PC-9 (cell line): Measurements from ENCODE around the gene HSD11B1L. TPM values are rescaled to one million over a fixed set of nuclear protein-coding genes. Genes with fewer than 3 reads are reported as not detected.

Experiments used
- BruUV-seq: library from RNA; stranded (reverse); fragments of 400-500 nt; replicated peaks from 2 replicates; lab custom pipeline; 2021; lab: Mats Ljungman, UMichigan
- CTCF ChIA-PET: fragments of 300-600 bp; sonication (Branson Sonifier 250); formaldehyde crosslinking; loops from one replicate; lab custom pipeline; 2022; ENCODE audit warnings: antibody characterized with exemption; lab: Charles Lee
- POLR2A ChIA-PET: fragments of 300-600 bp; sonication (Branson Sonifier 250); formaldehyde crosslinking; loops from one replicate; lab custom pipeline; 2022; ENCODE audit warnings: antibody characterized with exemption; ENCODE audit not compliant: unreplicated experiment; lab: Charles Lee
- DNase-seq, 2 experiments: peaks; one replicate each; pipeline versions ENCODE4 v3.0.0 to v3.0.0-alpha.2; 2015 to 2022; ENCODE audit warnings: mixed read lengths in 1 of 2
- H2AFZ ChIP-seq: fragments of 200-600 bp; sonication (generic); 2 replicates; pipeline ENCODE4 v1.8.1; 2017; ENCODE audit warnings: antibody characterized with exemption
- H3F3A ChIP-seq: fragments of 200-600 bp; sonication (generic); 2 replicates; pipeline ENCODE4 v1.8.1; 2017; ENCODE audit warnings: antibody characterized with exemption, mild to moderate bottlenecking, low read depth; ENCODE audit not compliant: insufficient read depth
- H3K27ac ChIP-seq: fragments of 200-600 bp; sonication (generic); 2 replicates; pipeline ENCODE4 v1.6.1; 2016; ENCODE audit warnings: mixed run types
- H3K27me3 ChIP-seq: fragments of 200-600 bp; sonication (generic); 2 replicates; pipeline ENCODE4 v1.6.1; 2016; ENCODE audit warnings: low read depth, mixed run types; ENCODE audit not compliant: insufficient read depth
- H3K36me3 ChIP-seq: fragments of 200-600 bp; sonication (generic); 2 replicates; pipeline ENCODE4 v1.6.1; 2016; ENCODE audit warnings: low read depth, mixed run types
- H3K4me1 ChIP-seq: fragments of 200-600 bp; sonication (generic); replicated peaks from 2 replicates; pipeline ENCODE4 v1.6.1; 2016; ENCODE audit warnings: mixed run types; ENCODE audit not compliant: insufficient read depth
- H3K4me2 ChIP-seq: fragments of 200-600 bp; sonication (generic); 2 replicates; pipeline ENCODE4 v1.6.1; 2017; ENCODE audit warnings: mixed run types
- H3K4me3 ChIP-seq: fragments of 200-600 bp; sonication (generic); 2 replicates; pipeline ENCODE4 v1.6.1; 2016; ENCODE audit warnings: mixed run types
- H3K79me2 ChIP-seq: fragments of 200-600 bp; sonication (generic); 2 replicates; pipeline ENCODE4 v1.6.1; 2017; ENCODE audit warnings: low read depth, mixed run types
- H3K9me2 ChIP-seq: fragments of 200-600 bp; sonication (generic); 2 replicates; pipeline ENCODE4 v1.8.1; 2017; ENCODE audit warnings: mild to moderate bottlenecking; ENCODE audit not compliant: insufficient read depth
- H3K9me3 ChIP-seq: fragments of 200-600 bp; sonication (generic); 2 replicates; pipeline ENCODE4 v1.8.1; 2016; ENCODE audit warnings: low read depth; ENCODE audit not compliant: insufficient read depth
- H4K20me1 ChIP-seq: fragments of 200-600 bp; sonication (generic); 2 replicates; pipeline ENCODE4 v1.8.1; 2017; ENCODE audit not compliant: insufficient read depth
- CTCF ChIP-seq: fragments of 200-600 bp; sonication (generic); conservative IDR thresholded peaks from 2 replicates; pipeline ENCODE4 v1.6.1; 2017; ENCODE audit warnings: mixed run types, antibody characterized with exemption, mild to moderate bottlenecking, moderate library complexity
- EZH2 ChIP-seq: fragments of 200-600 bp; sonication (generic); IDR thresholded peaks from 2 replicates; pipeline ENCODE4 v1.8.0; 2017; ENCODE audit warnings: antibody characterized with exemption, low read depth
- intact Hi-C: fragments of 100-400 bp; cut with micrococcal nuclease; formaldehyde crosslinking; loops from one replicate; pipeline ENCODE4 v1.10.0; 2022; ENCODE audit not compliant: unreplicated experiment
- total RNA-seq: library from RNA; stranded (reverse); gene quantifications from 2 replicates; pipeline ENCODE4 v1.2.3, GENCODE V29; 2021

The HSD11B1L gene
- total RNA-seq, 1 experiment from 2014 or later: 7.5 TPM

- Histone ChIP-seq H4K20me1 (no peaks in the 10 kb centered on the region), H2AFZ (peak overlapping the region; percentile 91), H3K36me3 (no peaks in the 10 kb centered on the region), H3K4me2 (peak overlapping the region; percentile 85), H3K9me3 (no peaks in the 10 kb centered on the region), H3F3A (no peaks in the 10 kb centered on the region), H3K27me3 (no peaks in the 10 kb centered on the region), H3K79me2 (peaks cover 9% of the 10 kb centered on the region), H3K9me2 (no peaks in the 10 kb centered on the region), H3K27ac (no peak overlapping the region), H3K4me1 (no peaks in the 10 kb centered on the region), H3K4me3 (peak overlapping the region; percentile 99)
- no peak for DNase-seq
- ChIA-PET CTCF (no interaction called here), POLR2A (interaction anchor here (0.6 to 0.7 kb wide), 2 partner anchors 11 to 353 kb away, joined by 3 to 4 read pairs; partner anchors contain the start of gene RPL36)
- TF ChIP-seq CTCF: no peak
- TF ChIP-seq EZH2: no peak
- no TSS peak for BruUV-seq
- intact Hi-C loops: loop anchor here (2.0 kb wide), 2 partner anchors 57 to 111 kb away; partner anchors contain the start of genes DUS3L, SAFB and SAFB2
These were observed 1.3 kb upstream of the HSD11B1L start for GRCh38 chr19:5679289-5680083.

- ChIA-PET POLR2A (interaction anchor here (0.7 kb wide), 1 partner anchor 353 kb away, joined by 3 read pairs; no protein-coding TSS in a partner anchor), CTCF (no interaction called here)
- H3K4me1 ChIP-seq: no peaks in the 10 kb centered on the region
- intact Hi-C loops: loop anchor here (2.0 kb wide), 2 partner anchors 57 to 111 kb away; partner anchors contain the start of genes DUS3L, SAFB and SAFB2
- no peaks in the 10 kb centered on the region for H3F3A ChIP-seq
- peak overlapping the region; percentile 91 for H2AFZ ChIP-seq
- TF ChIP-seq EZH2 (no peak), CTCF (no peak)
- H4K20me1 ChIP-seq: no peaks in the 10 kb centered on the region
- peak overlapping the region; percentile 99 for H3K4me3 ChIP-seq
- H3K9me2 ChIP-seq: no peaks in the 10 kb centered on the region
- peaks cover 9% of the 10 kb centered on the region for H3K79me2 ChIP-seq
- H3K27ac ChIP-seq: 0 out of 2 replicates have a peak overlapping the region, but pooled peaks have one; percentile 49
- no peaks in the 10 kb centered on the region for H3K27me3 ChIP-seq
- DNase-seq: no peak
- H3K4me2 ChIP-seq: peak overlapping the region; percentile 85
- BruUV-seq: TSS peak; percentile 66
- no peaks in the 10 kb centered on the region for H3K9me3 ChIP-seq
- no peaks in the 10 kb centered on the region for H3K36me3 ChIP-seq
These were observed 767 bp upstream of the HSD11B1L start for GRCh38 chr19:5680084-5680436.

- peaks cover 9% of the 10 kb centered on the region for H3K79me2 ChIP-seq
- no peaks in the 10 kb centered on the region for H3K9me2 ChIP-seq
- H3K27me3 ChIP-seq: no peaks in the 10 kb centered on the region
- no peaks in the 10 kb centered on the region for H3F3A ChIP-seq
- H3K4me2 ChIP-seq: peak overlapping the region; percentile 68
- POLR2A ChIA-PET: no interaction called here
- DNase-seq: no peak
- H3K9me3 ChIP-seq: no peaks in the 10 kb centered on the region
- peak overlapping the region; percentile 99; the same call in 1 of the 2 replicates for H3K4me3 ChIP-seq
- intact Hi-C loops: loop anchor here (2.0 kb wide), 2 partner anchors 59 to 109 kb away; partner anchors contain the start of genes DUS3L, SAFB and SAFB2
- no peak overlapping the region for H2AFZ ChIP-seq
- H3K27ac ChIP-seq: no peak overlapping the region
- no peaks in the 10 kb centered on the region for H3K36me3 ChIP-seq
- CTCF ChIA-PET: no interaction called here
- BruUV-seq: no TSS peak
- no peak for TF ChIP-seq EZH2
- TF ChIP-seq CTCF: no peak
- no peaks in the 10 kb centered on the region for H3K4me1 ChIP-seq
- H4K20me1 ChIP-seq: no peaks in the 10 kb centered on the region
These were observed 722 bp downstream of the HSD11B1L start for GRCh38 chr19:5681391-5682106.
